Midbrain (tissue), 1 donor: ENCODE data around the gene OSBPL2.

Experiments
- DNase-seq: peaks from one replicate; lab custom pipeline; 2025; lab: John Stamatoyannopoulos, UW

Gene OSBPL2

DNA sequence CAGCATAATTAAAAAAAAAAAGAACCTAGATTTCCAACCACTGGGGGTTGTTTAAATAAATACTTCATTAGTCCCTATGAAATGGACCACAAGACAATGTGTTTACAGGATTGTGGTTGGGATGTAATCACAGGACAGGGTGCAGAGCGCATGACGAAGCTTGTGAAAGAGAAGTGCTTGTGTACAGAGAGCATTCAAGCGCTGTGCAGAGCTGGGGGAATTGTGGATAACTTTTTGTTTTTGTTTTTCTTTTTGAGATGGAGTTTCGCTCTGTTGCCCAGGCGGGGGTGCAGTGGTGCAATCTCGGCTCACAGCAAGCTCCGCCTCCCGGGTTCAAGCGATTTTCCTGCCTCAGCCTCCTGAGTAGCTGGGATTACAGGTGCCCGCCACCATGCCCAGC is 106.5 kb downstream of the OSBPL2 start:
- no peak for DNase-seq
